ENCODE data around the gene PCDHA1.

Gene PCDHA1

DNA sequence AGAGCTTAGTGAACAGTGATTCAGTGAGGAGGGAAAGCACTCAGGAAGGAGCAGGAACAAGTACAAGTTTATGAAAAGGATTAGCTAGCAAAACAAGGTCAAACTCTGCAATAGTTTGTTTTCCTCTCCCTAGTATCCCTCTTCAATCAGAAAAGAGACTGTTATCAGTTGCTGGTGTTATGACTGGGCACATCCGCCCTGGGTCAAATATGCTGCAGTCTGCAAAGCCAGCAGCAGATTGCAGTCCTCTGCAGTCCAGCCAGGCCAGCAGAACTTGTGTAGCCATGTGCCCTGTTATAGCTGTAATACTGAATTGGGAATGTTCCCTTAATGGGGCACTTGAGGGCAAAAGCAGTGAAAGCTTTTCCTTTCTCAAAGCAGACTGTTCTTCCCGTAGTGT is 192.3 kb downstream of the PCDHA1 start:
- TF ChIP-seq, protein P1, sequence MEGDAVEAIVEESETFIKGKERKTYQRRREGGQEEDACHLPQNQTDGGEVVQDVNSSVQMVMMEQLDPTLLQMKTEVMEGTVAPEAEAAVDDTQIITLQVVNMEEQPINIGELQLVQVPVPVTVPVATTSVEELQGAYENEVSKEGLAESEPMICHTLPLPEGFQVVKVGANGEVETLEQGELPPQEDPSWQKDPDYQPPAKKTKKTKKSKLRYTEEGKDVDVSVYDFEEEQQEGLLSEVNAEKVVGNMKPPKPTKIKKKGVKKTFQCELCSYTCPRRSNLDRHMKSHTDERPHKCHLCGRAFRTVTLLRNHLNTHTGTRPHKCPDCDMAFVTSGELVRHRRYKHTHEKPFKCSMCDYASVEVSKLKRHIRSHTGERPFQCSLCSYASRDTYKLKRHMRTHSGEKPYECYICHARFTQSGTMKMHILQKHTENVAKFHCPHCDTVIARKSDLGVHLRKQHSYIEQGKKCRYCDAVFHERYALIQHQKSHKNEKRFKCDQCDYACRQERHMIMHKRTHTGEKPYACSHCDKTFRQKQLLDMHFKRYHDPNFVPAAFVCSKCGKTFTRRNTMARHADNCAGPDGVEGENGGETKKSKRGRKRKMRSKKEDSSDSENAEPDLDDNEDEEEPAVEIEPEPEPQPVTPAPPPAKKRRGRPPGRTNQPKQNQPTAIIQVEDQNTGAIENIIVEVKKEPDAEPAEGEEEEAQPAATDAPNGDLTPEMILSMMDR (conservative IDR thresholded peaks at IDR 0.05; ENCODE audit: low read depth, low read length) = no peak
- no peak for DNase-seq (ENCODE audit: low read depth)
- H3K4me3 ChIP-seq (ENCODE audit: low read depth, low read length) = no peak overlapping the region

DNA sequence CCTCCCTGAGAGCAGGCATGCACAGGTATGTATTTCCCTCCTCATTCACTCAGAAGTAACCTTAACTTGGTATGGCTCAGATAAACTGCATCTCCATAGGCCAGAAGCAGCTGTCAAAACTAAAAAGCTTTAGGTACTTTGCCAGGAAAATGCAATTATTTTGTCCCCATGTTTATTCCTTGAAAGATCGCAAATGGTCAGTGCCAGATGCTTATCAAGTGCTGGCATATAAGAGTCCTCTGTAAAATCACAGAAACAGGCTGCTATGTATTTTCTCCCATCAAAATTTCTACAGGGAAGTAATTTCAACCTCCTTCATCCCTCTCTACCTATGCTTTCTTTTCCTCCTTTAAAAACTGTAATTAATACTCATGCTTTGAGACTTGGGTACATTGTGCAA is 193.0 kb downstream of the PCDHA1 start:
- no peak overlapping the region for H3K4me3 ChIP-seq (ENCODE audit: low read depth, low read length)
- TF ChIP-seq, protein P1 (conservative IDR thresholded peaks at IDR 0.05; ENCODE audit: low read depth, low read length) = no peak
- no peak for DNase-seq (ENCODE audit: low read depth)

DNA sequence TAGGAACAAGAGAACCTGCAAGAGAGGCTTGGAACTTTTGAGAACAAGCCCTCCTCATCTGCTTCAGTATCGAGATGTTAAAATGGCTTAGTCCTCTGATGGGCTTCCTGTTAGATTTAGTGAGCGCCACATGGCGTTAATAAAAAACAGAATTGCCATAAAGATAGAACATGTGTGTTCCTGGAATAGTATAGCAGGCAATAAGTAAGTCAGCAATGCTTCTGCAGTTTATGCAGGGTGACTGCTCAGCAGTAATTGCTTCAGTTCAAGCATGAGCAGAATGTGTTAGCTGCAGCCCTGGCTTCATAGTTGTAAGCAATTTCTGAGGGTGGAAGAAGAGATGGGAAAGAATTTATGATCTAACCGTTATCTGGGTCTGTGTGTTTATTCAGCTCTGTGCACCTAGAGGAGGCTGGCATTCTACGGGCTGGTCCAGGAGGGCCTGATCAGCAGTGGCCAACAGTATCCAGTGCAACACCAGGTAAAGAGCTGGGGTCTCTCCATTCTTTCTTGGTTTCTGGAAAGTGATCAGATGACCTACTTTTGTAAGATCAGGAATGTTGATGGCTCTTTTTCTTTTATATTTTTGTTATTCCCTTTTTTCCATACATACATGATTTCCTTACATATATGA is 196.3 kb downstream of the PCDHA1 start:
- H3K4me3 ChIP-seq (ENCODE audit: low read depth, low read length) = no peak overlapping the region
- no peak for DNase-seq (ENCODE audit: low read depth)
- TF ChIP-seq, protein P1 (conservative IDR thresholded peaks at IDR 0.05; ENCODE audit: low read depth, low read length) = no peak

DNA sequence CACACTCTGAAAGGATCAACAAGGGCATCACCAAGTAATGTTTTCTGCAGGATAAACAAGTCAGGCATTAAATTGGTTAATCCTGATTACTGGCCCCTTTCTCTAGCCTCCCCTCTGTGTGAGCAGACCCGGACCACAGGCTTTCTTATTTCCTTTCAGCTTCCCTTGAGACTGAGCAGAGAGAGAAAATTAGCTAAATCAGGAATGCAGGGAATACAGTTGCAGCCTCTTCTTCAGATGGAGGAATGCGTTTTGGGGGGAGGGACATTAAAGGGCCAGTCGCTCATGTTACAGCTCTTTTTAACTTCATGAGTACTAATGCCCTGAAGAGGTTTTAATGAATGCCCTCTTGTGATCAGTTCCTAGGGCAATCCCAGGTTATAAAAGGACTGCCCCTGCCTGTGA is 200.2 kb downstream of the PCDHA1 start:
- no peak for DNase-seq (ENCODE audit: low read depth)
- TF ChIP-seq, protein P1 (conservative IDR thresholded peaks at IDR 0.05; ENCODE audit: low read depth, low read length) = no peak
- H3K4me3 ChIP-seq (ENCODE audit: low read depth, low read length) = no peak overlapping the region

DNA sequence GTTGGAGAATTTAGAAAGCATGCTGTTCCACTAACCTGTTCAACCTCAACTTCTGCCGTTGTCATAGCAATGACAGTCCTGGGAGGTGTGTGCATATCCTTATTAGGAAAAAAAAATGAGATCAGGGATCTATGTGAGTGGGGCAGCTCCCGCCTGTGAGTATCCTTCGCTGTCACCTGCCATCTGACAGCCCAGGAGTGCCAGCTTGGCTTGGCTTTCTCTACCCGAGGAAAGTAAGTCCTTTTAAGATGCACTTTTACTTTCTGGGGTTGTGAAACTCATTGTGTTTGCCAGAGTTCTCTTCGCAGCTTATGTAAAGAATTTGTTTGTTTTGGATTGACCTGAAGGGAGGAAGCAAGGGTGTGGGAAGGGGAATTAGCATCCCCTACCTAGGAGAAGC is 202.2 kb downstream of the PCDHA1 start:
- no peak for DNase-seq (ENCODE audit: low read depth)
- TF ChIP-seq, protein P1 (conservative IDR thresholded peaks at IDR 0.05; ENCODE audit: low read depth, low read length) = no peak
- no peak overlapping the region for H3K4me3 ChIP-seq (ENCODE audit: low read depth, low read length)

DNA sequence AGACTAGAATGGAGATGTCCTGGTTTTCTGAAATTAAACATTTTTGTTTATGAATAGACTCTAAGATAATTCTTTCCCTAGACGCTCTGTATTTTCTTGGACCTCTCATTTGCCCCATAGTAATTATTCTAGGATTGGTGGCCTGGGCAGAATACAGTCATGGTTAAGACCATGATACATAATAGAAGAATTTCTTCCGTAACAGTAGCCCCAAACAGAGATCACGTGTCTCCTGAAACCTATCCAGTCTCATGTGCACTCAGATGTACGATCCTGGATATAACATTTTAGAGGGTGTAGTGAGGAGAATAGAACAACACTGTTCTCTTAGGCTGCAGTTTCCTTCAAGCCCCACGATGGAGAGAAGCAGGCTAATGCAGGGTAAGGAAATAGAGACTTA is 202.7 kb downstream of the PCDHA1 start:
- no peak for DNase-seq (ENCODE audit: low read depth)
- TF ChIP-seq, protein P1 (conservative IDR thresholded peaks at IDR 0.05; ENCODE audit: low read depth, low read length) = no peak
- no peak overlapping the region for H3K4me3 ChIP-seq (ENCODE audit: low read depth, low read length)

DNA sequence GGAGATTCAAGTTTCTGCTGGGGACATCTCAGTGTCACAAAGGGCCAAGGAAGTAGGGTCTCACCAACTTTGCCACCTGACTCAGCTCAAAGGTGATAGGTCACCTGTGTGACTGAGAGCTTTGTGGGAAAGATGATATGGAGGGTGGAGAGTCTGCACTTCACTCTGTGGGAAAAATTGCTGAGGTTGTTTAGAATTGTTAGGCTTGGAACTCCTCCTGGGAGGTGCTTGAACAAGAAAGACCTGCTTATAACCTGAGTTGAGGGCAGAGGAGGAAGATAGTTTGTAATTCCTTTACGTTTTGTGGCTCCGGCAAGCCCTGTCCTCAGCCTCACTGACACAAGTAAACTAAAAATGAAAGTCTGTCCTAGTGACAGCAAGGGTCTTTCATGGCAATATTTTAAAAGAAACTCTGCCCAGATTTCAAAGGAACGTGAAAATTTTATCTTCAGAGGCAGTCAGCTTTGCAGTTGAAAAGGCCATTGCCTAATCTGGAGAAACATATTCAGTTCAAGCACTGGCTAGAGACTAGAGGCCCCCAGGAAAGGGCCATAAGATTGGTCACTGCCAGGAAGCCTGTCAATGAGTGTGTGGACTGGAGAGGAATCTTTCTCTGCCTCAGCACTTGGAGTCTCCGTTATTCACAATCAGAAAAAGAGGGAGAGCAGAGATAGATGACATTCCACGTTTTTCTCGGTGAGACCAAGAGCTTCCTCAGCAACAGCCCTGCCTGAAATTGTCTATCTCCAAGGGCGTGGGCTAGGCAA is 203.5 kb downstream of the PCDHA1 start:
- TF ChIP-seq, protein P1 (conservative IDR thresholded peaks at IDR 0.05; ENCODE audit: low read depth, low read length) = no peak
- DNase-seq (ENCODE audit: low read depth) = no peak
- H3K4me3 ChIP-seq (ENCODE audit: low read depth, low read length) = no peak overlapping the region

Data from choroid plexus epithelial cell (primary cell).